Measurements from ENCODE around the gene ALOX15B. TPM values are rescaled to one million over a fixed set of nuclear protein-coding genes. Genes with fewer than 3 reads are reported as not detected.

ALOX15B gene
- total and polyA plus RNA-seq, 9 donors = 0.23 to 14.9 (median 0.78) TPM; not detected in 1

GRCh38 chr17:8047769-8048110, 8.9 kb downstream of the ALOX15B start:
- intact Hi-C loops (cut with DNase I) = no loop called here
- Histone ChIP-seq H3K4me1 (ENCODE audit: insufficient read depth) (no peaks in the 10 kb centered on the region), H3K27ac (no peak overlapping the region), H3K36me3 (no peaks in the 10 kb centered on the region), H3K27me3 (no peaks in the 10 kb centered on the region), H3K9me3 (no peaks in the 10 kb centered on the region), H3K4me3 (no peak overlapping the region)
- TF ChIP-seq POLR2A (IDR thresholded peaks at IDR 0.05) (no peak), CTCF (IDR thresholded peaks at IDR 0.05) (no peak)
- DNase-seq = no peak
- WGBS, 3 donors = 89 to 98% (median 94%) methylated on average over 4 of the region's 4 CpGs

GRCh38 chr17:8048236-8048635, 9.4 kb downstream of the ALOX15B start:
- DNase-seq = no peak
- Histone ChIP-seq H3K36me3 (no peaks in the 10 kb centered on the region), H3K9me3 (no peaks in the 10 kb centered on the region), H3K27me3 (no peaks in the 10 kb centered on the region), H3K4me1 (ENCODE audit: insufficient read depth) (no peaks in the 10 kb centered on the region), H3K27ac (no peak overlapping the region), H3K4me3 (no peak overlapping the region)
- TF ChIP-seq POLR2A (IDR thresholded peaks at IDR 0.05) (no peak), CTCF (IDR thresholded peaks at IDR 0.05) (no peak), EP300 (IDR thresholded peaks at IDR 0.05) (no peak)
- intact Hi-C loops (cut with DNase I) = no loop called here
- 89 to 95% (median 91%) methylated on average over 12 of the region's 12 CpGs for WGBS, 3 donors

- Histone ChIP-seq H3K27ac (no peak overlapping the region), H3K36me3 (no peaks in the 10 kb centered on the region), H3K4me1 (ENCODE audit: insufficient read depth) (no peaks in the 10 kb centered on the region), H3K4me3 (no peak overlapping the region), H3K27me3 (no peaks in the 10 kb centered on the region), H3K9me3 (no peaks in the 10 kb centered on the region)
- 62 to 74% (median 67%) methylated on average over 8 of the region's 8 CpGs for WGBS, 3 donors
- no peak for DNase-seq
- no peak for TF ChIP-seq POLR2A (IDR thresholded peaks at IDR 0.05)
- no peak for TF ChIP-seq CTCF (IDR thresholded peaks at IDR 0.05)
- no peak for TF ChIP-seq EP300 (IDR thresholded peaks at IDR 0.05)
- intact Hi-C loops (cut with DNase I) = no loop called here
These were observed 9.9 kb downstream of the ALOX15B start for GRCh38 chr17:8048736-8049135.

GRCh38 chr17:8051831-8052230, 13.0 kb downstream of the ALOX15B start:
- no peak for DNase-seq
- no peak overlapping the region for H3K4me3 ChIP-seq
- intact Hi-C loops (cut with DNase I) = loop anchor here in 2 of 4 donors (10.0 kb wide), 1 partner anchor 307 kb away; no protein-coding TSS in a partner anchor
- WGBS, 3 donors = 76 to 86% (median 79%) methylated on average over 7 of the region's 7 CpGs
- H3K27me3 ChIP-seq = no peaks in the 10 kb centered on the region
- no peaks in the 10 kb centered on the region for H3K9me3 ChIP-seq
- no peak for TF ChIP-seq CTCF (IDR thresholded peaks at IDR 0.05)
- TF ChIP-seq EP300 (IDR thresholded peaks at IDR 0.05) = no peak
- TF ChIP-seq POLR2A (IDR thresholded peaks at IDR 0.05) = no peak
- no peaks in the 10 kb centered on the region for H3K4me1 ChIP-seq (ENCODE audit: insufficient read depth)
- H3K27ac ChIP-seq = no peak overlapping the region
- no peaks in the 10 kb centered on the region for H3K36me3 ChIP-seq
